Skeletal muscle satellite cell (primary cell): Measurements from ENCODE around the gene RUFY4.

Source experiments
- H3K27me3 ChIP-seq: 2 replicates; pipeline ENCODE4 v1.7.0; 2013; ENCODE audit warnings: low read length; ENCODE audit not compliant: control insufficient read depth, insufficient read depth
- H3K36me3 ChIP-seq: 2 replicates; pipeline ENCODE4 v1.7.0; 2013; ENCODE audit warnings: mild to moderate bottlenecking, control low read depth, low read length; ENCODE audit not compliant: insufficient read depth
- H3K4me1 ChIP-seq: 2 replicates; pipeline ENCODE4 v1.7.0; 2013; ENCODE audit warnings: low read length; ENCODE audit not compliant: control insufficient read depth, insufficient read depth
- H3K4me2 ChIP-seq: 2 replicates; pipeline ENCODE4 v1.7.0; 2013; ENCODE audit warnings: mild to moderate bottlenecking, low read length
- H3K4me3 ChIP-seq: 2 replicates; pipeline ENCODE4 v1.7.0; 2013; ENCODE audit warnings: low read length
- H3K9ac ChIP-seq: 2 replicates; pipeline ENCODE4 v1.7.0; 2013; ENCODE audit warnings: mild to moderate bottlenecking, low read depth, low read length, moderate library complexity
- H3K9me3 ChIP-seq: replicated peaks from 2 replicates; pipeline ENCODE4 v1.7.0; 2013; ENCODE audit warnings: mild to moderate bottlenecking, control low read depth, low read length

RUFY4 gene

DNA sequence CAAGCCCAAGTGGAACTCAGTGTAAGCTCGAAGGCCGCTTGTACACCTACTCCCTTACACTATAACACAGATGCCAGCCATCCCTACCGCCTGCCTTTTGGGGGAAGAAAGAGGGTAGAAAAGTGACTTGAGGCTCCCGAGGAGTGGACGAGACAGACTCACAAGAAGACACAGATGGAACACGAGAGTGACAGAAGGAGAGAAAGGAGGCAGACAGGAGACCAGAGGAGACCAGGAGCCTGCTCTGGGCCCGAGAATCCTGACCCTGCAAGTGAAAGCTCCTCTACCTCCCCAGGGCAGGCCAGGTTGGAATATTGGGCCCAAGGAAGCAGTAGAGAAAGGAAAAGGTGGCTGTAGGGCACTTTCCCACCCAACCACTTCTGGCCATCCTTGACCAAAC is 42.8 kb upstream of the RUFY4 start:
- H3K9ac ChIP-seq = no peak overlapping the region
- no peak overlapping the region for H3K4me2 ChIP-seq
- no peaks in the 10 kb centered on the region for H3K4me1 ChIP-seq
- peaks cover 10% of the 10 kb centered on the region for H3K27me3 ChIP-seq
- H3K9me3 ChIP-seq = no peaks in the 10 kb centered on the region
- no peak overlapping the region for H3K4me3 ChIP-seq
- H3K36me3 ChIP-seq = no peaks in the 10 kb centered on the region

- H3K4me3 ChIP-seq = no peak overlapping the region
- H3K9ac ChIP-seq = no peak overlapping the region
- no peaks in the 10 kb centered on the region for H3K4me1 ChIP-seq
- H3K36me3 ChIP-seq = no peaks in the 10 kb centered on the region
- H3K9me3 ChIP-seq = no peaks in the 10 kb centered on the region
- H3K27me3 ChIP-seq = peaks cover 11% of the 10 kb centered on the region
- H3K4me2 ChIP-seq = no peak overlapping the region
Observed at GRCh38 chr2:218026676-218027425, 42.2 kb upstream of the RUFY4 start.

DNA sequence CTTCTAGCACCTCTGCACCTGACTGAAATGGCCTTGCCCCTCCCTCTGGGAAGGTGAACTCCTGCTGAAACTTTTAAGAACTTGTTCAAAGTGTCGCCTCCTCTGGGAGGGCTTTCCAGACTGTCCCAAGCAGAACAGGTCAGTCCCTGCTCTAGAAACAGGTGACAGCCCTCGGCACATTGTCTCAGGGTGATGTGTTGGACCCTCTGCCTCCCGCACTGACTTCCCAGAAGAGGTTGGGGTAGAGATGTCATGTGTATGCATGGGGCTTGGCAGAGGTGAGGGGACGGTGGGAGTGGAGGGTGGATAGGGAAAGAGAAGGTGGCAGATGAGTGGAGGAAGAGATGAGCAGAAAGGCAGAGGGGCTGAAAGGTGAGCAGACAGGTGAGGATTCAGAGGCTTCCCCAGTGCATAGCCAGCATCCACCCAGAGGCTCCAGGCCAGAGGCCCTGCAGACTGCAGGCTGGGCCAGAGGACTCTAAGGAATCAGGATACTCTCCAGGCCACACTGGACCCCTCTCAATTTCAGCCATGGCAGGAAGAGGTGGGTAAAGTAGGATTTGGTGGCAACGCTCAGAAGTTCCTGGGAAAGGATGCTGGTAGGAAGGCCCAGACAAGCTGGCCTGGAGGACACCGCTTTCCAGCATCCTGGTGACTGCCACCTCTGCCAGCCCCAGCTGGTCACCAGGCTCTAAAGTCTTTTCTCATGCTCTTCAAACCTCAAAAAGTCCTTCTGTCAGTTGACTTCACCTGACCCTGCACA is 41.4 kb upstream of the RUFY4 start:
- Histone ChIP-seq H3K27me3 (peaks cover 17% of the 10 kb centered on the region), H3K4me3 (no peak overlapping the region), H3K4me2 (no peak overlapping the region), H3K9ac (no peak overlapping the region), H3K36me3 (no peaks in the 10 kb centered on the region), H3K9me3 (no peaks in the 10 kb centered on the region), H3K4me1 (no peaks in the 10 kb centered on the region)

DNA sequence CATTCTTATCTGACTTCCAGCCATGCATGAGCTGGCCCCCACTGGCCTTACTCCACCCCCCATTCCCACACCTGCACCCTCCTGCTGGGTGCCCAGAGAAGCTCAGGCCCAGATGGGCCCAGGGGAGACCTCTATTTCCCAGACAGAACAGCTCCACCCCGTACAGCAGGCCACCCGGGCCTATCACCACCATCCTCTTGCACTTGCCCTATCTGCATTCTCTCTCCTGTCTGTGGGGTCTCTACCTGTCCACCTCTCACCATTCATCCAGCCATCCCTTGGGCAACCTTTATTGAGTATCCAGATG is 40.9 kb upstream of the RUFY4 start:
- Histone ChIP-seq H3K36me3 (no peaks in the 10 kb centered on the region), H3K4me1 (no peaks in the 10 kb centered on the region), H3K4me2 (no peak overlapping the region), H3K9me3 (no peaks in the 10 kb centered on the region), H3K9ac (no peak overlapping the region), H3K4me3 (no peak overlapping the region), H3K27me3 (peaks cover 17% of the 10 kb centered on the region)

GRCh38 chr2:218028562-218029348 is 40.3 kb upstream of the RUFY4 start:
- Histone ChIP-seq H3K4me3 (no peak overlapping the region), H3K36me3 (no peaks in the 10 kb centered on the region), H3K4me1 (no peaks in the 10 kb centered on the region), H3K9me3 (no peaks in the 10 kb centered on the region), H3K9ac (no peak overlapping the region), H3K4me2 (no peak overlapping the region), H3K27me3 (peaks cover 17% of the 10 kb centered on the region)

- Histone ChIP-seq H3K9ac (no peak overlapping the region), H3K4me1 (no peaks in the 10 kb centered on the region), H3K9me3 (no peaks in the 10 kb centered on the region)
Observed at GRCh38 chr2:218029366-218030360, 39.4 kb upstream of the RUFY4 start.

DNA sequence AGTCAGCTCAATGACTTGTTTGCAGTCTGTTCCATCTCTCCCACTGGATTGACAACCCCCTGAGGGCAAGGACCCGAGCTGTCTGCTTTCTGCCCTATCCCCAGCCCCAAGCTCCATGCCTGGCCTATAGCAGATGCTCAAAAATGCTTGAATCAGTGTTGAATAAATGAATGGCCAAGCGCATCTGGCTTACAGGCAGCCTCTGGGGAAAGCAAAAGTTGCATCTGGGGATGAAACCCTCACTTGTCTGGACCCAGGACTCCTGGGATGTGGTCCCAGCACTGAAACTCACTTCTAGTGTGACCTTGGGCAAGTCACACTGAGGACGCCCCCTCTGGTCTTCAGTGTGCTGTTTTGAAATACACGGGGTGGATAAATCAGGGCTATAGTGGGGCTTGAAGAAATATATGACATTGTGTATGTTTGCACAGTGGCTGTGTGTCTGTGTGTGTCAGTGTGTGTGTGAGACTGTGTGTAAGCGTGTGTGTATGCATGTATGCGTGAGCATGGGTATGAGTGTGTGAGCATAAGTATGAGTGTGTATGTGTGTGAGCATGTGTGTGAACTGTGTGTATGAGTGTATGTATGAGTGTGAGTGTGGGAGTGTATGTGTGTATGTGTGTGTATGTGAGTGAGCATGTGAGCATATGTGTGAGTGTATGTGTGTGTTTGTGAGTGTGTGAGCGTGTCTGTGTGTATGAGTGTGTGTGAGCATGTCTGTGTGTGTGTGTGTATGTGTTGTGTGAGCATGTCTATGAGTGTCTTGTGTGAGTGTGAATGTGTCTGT is 38.5 kb upstream of the RUFY4 start:
- no peak overlapping the region for H3K9ac ChIP-seq
- no peaks in the 10 kb centered on the region for H3K4me1 ChIP-seq
- no peak overlapping the region for H3K4me3 ChIP-seq
- H3K9me3 ChIP-seq = no peaks in the 10 kb centered on the region
- no peaks in the 10 kb centered on the region for H3K36me3 ChIP-seq
- no peak overlapping the region for H3K4me2 ChIP-seq
- H3K27me3 ChIP-seq = peaks cover 17% of the 10 kb centered on the region

More at GRCh38 chr2:218029366-218030360, 39.4 kb upstream of the RUFY4 start:
- peaks cover 17% of the 10 kb centered on the region for H3K27me3 ChIP-seq
- H3K4me3 ChIP-seq = no peak overlapping the region
- H3K36me3 ChIP-seq = no peaks in the 10 kb centered on the region
- no peak overlapping the region for H3K4me2 ChIP-seq

- H3K4me1 ChIP-seq = no peaks in the 10 kb centered on the region
- no peak overlapping the region for H3K4me3 ChIP-seq
- no peak overlapping the region for H3K4me2 ChIP-seq
- H3K9ac ChIP-seq = no peak overlapping the region
- H3K36me3 ChIP-seq = no peaks in the 10 kb centered on the region
- no peaks in the 10 kb centered on the region for H3K9me3 ChIP-seq
- peaks cover 23% of the 10 kb centered on the region for H3K27me3 ChIP-seq
Observed at GRCh38 chr2:218031261-218031660, 37.8 kb upstream of the RUFY4 start.

GRCh38 chr2:218031771-218032257 is 37.2 kb upstream of the RUFY4 start:
- Histone ChIP-seq H3K9ac (no peak overlapping the region), H3K4me3 (no peak overlapping the region)

More at GRCh38 chr2:218031771-218032257, 37.2 kb upstream of the RUFY4 start:
- no peak overlapping the region for H3K4me2 ChIP-seq
- H3K4me1 ChIP-seq = no peaks in the 10 kb centered on the region
- no peaks in the 10 kb centered on the region for H3K9me3 ChIP-seq
- no peaks in the 10 kb centered on the region for H3K36me3 ChIP-seq
- peaks cover 28% of the 10 kb centered on the region for H3K27me3 ChIP-seq
